Muscle layer of colon (tissue), 2 donors: ENCODE measurements around the gene THYN1.

Experiments
- H3K27ac ChIP-seq: one replicate; pipeline ENCODE4 v1.7.0; 2013; ENCODE audit warnings: low read depth, mild to moderate bottlenecking, low read length, moderate library complexity
- H3K27me3 ChIP-seq, 2 donors: one replicate each; pipeline ENCODE4 v1.7.0; 2013; ENCODE audit warnings: low read length in 2 of 2, mild to moderate bottlenecking in 2 of 2; ENCODE audit not compliant: insufficient read depth in 2 of 2, control insufficient read depth in 1 of 2
- H3K36me3 ChIP-seq: one replicate; pipeline ENCODE4 v1.7.0; 2013; ENCODE audit warnings: mild to moderate bottlenecking, low read length; ENCODE audit not compliant: insufficient read depth
- H3K4me1 ChIP-seq: one replicate; pipeline ENCODE4 v1.7.0; 2013; ENCODE audit warnings: mild to moderate bottlenecking, low read length; ENCODE audit not compliant: insufficient read depth
- H3K4me3 ChIP-seq, 2 donors: one replicate each; pipeline ENCODE4 v1.7.0; 2013; ENCODE audit warnings: low read length in 2 of 2, low read depth in 1 of 2, mild to moderate bottlenecking in 1 of 2, moderate library complexity in 1 of 2
- H3K9ac ChIP-seq: one replicate; pipeline ENCODE4 v1.7.0; 2013; ENCODE audit warnings: low read length
- H3K9me3 ChIP-seq: one replicate; pipeline ENCODE4 v1.7.0; 2013; ENCODE audit warnings: mild to moderate bottlenecking, low read length
- donor health status: abdominal sarcoma.
- donor health status: Adenocarcinoma of cecum.

The THYN1 gene

GRCh38 chr11:134205729-134206128 is 47.4 kb downstream of the THYN1 start:
- Histone ChIP-seq H3K4me3 (no peak overlapping the region), H3K9me3 (no peaks in the 10 kb centered on the region), H3K4me1 (no peaks in the 10 kb centered on the region), H3K27ac (no peak overlapping the region), H3K27me3 (no peaks in the 10 kb centered on the region), H3K9ac (no peak overlapping the region), H3K36me3 (peaks cover 25% of the 10 kb centered on the region)

GRCh38 chr11:134202661-134203060 is 50.5 kb downstream of the THYN1 start:
- no peaks in the 10 kb centered on the region for H3K4me1 ChIP-seq
- no peak overlapping the region for H3K9ac ChIP-seq
- H3K9me3 ChIP-seq, result no peaks in the 10 kb centered on the region
- no peak overlapping the region for H3K27ac ChIP-seq
- no peaks in the 10 kb centered on the region for H3K27me3 ChIP-seq
- H3K36me3 ChIP-seq, result peaks cover 19% of the 10 kb centered on the region
- H3K4me3 ChIP-seq, result no peak overlapping the region

GRCh38 chr11:134200688-134201087 is 52.5 kb downstream of the THYN1 start:
- H3K9me3 ChIP-seq, result no peaks in the 10 kb centered on the region
- peaks cover 12% of the 10 kb centered on the region for H3K36me3 ChIP-seq
- no peak overlapping the region for H3K4me3 ChIP-seq

GRCh38 chr11:134199531-134199930 is 53.6 kb downstream of the THYN1 start:
- Histone ChIP-seq H3K9ac (no peak overlapping the region), H3K27ac (no peak overlapping the region), H3K36me3 (peaks cover 12% of the 10 kb centered on the region), H3K27me3 (no peaks in the 10 kb centered on the region), H3K4me1 (no peaks in the 10 kb centered on the region), H3K4me3 (no peak overlapping the region), H3K9me3 (no peaks in the 10 kb centered on the region)

More at GRCh38 chr11:134200688-134201087, 52.5 kb downstream of the THYN1 start:
- Histone ChIP-seq H3K4me1 (no peaks in the 10 kb centered on the region), H3K27me3 (no peaks in the 10 kb centered on the region), H3K27ac (no peak overlapping the region), H3K9ac (no peak overlapping the region)
